NCI-H146 treated with DMSO at 0.1 percent for 48 hours (cell line): ENCODE results near the gene SMPD2.

Experiments
- DNase-seq: peaks from one replicate; lab custom pipeline; 2025; ENCODE audit not compliant: unreplicated experiment; lab: John Stamatoyannopoulos, UW

SMPD2 gene

DNA sequence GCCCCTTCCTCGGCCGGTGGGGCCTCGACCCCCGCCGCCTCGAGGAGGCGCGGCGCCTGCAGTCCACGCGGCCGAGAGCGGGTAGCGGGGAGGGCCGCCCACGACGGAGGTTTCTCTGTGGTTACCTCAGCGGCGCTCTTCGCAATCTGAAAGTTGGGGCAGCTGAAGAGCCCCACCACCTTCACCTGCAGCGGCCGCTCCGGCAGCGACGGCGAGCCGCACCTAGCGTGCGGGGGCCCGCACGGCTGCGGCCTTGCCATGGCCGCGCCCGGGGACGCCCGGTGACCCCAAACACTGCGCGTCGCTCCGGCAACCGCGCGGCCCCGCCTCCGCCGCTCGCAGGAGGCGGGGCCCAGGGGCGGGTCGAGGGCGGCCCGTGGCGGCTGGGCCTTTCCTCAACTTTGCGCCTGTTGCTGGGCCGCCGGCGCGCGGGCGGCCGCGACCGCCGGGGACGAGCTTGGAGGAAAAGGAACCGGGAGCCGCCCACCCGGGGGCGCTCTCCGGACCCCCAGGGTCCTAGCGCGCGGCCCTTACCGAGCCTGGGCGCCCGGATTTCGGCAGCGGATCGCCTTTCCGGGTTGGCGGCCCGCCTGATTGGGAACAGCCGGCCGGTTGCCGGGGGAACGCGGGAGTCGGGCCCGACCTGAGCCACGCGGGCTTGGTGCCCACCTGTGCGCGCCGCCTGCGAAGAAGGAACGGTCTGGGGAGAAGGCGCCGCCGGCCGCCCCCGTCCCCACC is at the start of gene SMPD2, which contains the start of gene PPIL6:
Gene SMPD2, plus strand, starts transcription at position 394 of the 738 bp plus-strand sequence. CDS start 398 bp downstream, outside the sequence.
Gene PPIL6, minus strand, starts transcription at position 298 of the 738 bp plus-strand sequence. Its CDS starts 38 bp downstream, at position 260.
- peak; percentile 77 for DNase-seq

DNA sequence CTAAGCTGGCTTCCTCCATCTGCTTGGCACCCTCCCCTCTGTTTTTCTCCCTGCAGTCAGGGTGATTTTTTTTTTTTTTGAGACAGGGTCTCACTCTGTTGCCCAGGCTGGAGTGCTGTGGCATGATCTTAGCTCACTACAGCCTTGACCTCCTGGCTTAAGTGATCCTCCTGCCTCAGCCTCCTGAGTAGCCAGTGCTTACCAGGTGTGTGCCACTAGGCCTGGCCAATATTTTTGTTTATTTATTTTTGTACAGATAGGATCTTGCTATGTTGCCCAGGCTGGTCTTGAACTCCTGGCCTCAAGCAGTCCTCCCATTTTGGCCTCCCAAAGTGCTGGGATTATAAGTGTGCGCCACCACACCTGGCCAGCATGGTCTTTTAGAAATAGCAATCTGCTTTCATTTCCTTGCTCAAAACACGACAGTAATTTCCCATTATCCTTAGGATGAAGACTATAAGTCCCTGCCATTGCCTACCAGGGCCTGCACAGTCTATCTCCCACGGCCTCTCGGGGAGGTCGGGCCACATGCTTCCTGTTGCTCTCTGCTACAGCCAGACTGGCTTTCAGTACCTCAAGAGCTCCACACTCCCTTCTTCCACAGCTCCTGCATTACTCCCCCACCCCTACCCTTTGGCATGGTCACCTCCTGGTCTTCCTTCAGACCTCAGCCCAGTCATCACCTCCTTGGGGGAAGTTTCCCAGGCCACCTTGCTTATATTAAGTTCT is 47.2 kb upstream of the SMPD2 start:
- no peak for DNase-seq

DNA sequence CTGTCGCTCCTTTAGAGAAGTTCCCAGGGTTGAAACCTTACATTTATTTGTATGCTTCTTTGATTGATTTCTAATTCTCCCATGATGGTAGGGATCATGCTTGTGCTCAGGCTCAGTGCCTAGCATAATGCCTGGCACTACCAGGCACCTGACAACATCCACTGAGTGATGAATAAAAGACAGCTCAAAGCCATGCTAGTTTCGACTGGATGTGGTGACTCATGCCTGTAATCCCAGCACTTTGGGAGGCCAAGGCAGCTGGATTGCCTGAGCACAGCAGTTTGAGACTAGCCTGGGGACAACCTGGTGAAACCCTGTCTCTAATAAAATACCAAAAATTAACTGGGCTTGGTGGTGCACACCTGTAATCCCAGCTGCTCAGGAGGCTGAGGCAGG is 46.6 kb upstream of the SMPD2 start:
- no peak for DNase-seq

- DNase-seq, result no peak
These were observed 44.3 kb upstream of the SMPD2 start for GRCh38 chr6:109396046-109396718.

DNA sequence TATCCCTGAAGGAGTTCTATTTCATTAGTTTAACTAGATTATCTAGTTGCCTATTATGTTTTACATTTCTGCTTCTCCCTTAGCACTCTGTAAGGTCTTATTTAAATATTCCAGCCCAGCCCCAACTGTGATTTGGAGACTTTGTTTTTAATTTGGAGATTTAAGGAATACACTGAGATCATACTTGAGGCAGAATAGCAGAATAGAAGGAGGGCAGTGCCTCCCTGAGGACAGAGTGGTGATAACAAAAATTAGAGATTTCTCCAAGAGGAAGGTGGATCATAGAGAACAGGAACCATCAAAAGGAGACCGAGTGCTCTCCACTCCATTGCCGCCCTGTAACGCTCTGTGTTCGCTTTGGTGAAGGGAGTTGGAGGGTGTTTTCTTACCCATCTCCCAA is 43.5 kb upstream of the SMPD2 start:
- DNase-seq, result no peak

GRCh38 chr6:109406196-109406595 is 34.3 kb upstream of the SMPD2 start:
- DNase-seq, result no peak

DNA sequence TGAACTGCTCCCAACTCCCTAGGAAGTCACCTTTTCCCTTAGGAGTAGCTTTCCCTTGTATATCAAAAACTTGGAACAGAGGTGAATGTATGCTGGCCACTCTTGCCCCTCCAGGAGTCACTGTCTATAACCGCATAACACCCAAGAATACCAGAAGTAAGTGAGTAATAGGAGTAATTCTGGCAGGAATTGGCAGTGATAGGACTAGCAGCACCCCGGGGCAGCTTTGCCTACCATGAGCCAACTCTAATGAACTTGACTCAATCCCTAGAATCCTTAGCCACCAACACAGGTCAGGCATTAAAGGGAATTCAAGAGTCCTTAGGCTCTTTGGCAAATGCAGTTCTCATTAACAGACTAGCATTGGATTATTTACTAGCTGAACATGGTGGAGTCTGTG is 29.5 kb upstream of the SMPD2 start:
- DNase-seq, result no peak

DNA sequence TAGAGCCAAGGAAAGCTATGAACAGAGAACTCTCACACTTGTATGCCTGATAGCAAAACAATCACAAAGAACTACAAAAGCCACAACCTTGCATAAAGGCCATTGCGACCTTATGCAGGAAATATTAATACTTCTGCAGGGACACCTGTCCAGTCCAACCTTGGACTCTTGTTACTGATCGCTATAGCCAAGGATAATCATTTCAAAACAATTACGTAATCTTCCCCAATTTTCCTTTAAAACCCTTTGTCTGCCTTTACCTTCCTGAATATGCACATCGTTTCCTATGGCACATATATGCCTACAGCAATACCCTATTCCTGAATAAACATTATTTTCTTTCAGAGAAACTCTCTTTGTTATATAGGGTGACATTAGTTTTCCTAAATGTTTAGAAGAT is 22.9 kb upstream of the SMPD2 start:
- DNase-seq, result no peak

- DNase-seq, result no peak
These were observed 19.8 kb upstream of the SMPD2 start for GRCh38 chr6:109420751-109421150.

GRCh38 chr6:109421184-109421583 is 19.3 kb upstream of the SMPD2 start:
- DNase-seq, result no peak

- no peak for DNase-seq
These were observed 15.6 kb upstream of the SMPD2 start for GRCh38 chr6:109424946-109425345.

GRCh38 chr6:109428889-109429477 is 11.5 kb upstream of the SMPD2 start:
- DNase-seq, result no peak

DNA sequence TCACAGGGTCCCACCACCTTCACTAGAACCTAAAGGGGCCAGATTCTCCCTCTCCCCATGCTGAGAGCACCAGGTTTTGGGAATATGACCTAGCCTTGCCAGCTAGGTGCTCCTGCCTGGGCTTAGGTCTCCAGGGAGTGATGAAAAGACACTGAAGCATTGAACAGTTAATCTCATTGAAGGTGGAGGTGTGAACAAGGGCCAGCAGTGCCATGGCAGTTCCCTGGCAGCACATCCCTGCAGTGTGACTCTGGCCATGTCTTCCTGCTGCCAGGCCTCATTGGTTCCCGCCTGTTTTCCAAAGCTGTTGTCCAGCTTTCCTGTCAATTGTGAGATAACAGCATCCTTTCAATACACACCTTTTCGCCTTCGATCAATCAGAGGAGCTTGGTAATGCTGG is 11.0 kb upstream of the SMPD2 start:
- DNase-seq, result no peak

- no peak for DNase-seq
These were observed 6.1 kb upstream of the SMPD2 start for GRCh38 chr6:109434456-109434855.

- DNase-seq, result no peak
These were observed 4.5 kb upstream of the SMPD2 start for GRCh38 chr6:109436041-109436440.

DNA sequence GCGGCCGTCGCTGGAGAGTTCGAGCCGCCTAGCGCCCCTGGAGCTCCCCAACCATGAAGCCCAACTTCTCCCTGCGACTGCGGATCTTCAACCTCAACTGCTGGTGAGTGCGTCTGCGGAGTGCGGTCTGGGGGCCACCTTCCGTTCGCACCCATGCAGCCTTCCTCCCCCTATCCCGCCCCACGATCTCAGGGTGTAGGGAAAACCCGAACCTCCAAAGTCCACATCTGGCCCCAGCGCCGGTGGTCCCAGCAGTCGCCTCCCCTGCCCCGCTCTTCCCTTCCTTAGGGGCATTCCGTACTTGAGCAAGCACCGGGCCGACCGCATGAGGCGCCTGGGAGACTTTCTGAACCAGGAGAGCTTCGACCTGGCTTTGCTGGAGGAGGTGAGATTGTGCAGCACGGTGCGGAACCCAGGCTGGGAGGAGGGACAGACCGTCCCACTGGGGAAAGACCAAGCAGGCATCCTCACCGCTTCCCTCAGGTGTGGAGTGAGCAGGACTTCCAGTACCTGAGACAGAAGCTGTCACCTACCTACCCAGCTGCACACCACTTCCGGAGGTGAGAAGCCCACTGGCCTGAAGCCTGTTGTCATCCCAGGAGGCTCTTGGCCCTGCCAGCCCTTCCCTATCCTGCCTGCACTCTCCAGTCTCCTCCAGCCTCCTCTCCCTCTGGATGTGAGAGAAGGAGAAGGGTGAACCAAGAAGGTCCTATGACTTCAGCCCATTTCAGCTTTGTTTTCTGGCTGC is 719 bp downstream of the SMPD2 start:
- DNase-seq, result peak; percentile 55

DNA sequence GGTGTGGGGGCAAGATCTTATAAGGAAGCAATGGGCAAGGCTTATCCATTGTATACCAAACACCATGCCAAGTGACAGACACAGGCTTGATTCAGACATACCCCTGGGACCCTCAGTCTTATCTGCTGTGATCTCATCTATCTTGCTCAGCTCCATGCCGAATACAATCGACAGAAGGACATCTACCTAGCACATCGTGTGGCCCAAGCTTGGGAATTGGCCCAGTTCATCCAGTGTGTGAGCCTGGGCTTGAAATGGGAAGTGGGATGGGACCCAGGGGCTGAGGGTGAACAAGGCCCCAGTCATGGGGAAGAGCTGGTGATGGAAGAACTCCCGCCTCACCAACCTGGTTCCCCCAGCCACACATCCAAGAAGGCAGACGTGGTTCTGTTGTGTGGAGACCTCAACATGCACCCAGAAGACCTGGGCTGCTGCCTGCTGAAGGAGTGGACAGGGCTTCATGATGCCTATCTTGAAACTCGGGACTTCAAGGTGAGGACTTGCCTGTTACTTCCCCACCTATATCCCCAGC is 1.9 kb downstream of the SMPD2 start:
- no peak for DNase-seq

DNA sequence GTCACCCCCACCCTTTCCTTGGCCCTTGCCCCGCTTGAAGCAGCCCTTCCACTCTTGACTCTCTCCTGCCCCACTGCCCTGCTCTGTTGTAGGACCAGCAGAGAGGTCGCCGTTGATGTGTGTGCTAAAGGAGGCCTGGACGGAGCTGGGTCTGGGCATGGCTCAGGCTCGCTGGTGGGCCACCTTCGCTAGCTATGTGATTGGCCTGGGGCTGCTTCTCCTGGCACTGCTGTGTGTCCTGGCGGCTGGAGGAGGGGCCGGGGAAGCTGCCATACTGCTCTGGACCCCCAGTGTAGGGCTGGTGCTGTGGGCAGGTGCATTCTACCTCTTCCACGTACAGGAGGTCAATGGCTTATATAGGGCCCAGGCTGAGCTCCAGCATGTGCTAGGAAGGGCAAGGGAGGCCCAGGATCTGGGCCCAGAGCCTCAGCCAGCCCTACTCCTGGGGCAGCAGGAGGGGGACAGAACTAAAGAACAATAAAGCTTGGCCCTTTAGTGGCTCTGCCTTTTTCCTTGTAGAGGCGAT is 3.0 kb downstream of the SMPD2 start:
- no peak for DNase-seq

DNA sequence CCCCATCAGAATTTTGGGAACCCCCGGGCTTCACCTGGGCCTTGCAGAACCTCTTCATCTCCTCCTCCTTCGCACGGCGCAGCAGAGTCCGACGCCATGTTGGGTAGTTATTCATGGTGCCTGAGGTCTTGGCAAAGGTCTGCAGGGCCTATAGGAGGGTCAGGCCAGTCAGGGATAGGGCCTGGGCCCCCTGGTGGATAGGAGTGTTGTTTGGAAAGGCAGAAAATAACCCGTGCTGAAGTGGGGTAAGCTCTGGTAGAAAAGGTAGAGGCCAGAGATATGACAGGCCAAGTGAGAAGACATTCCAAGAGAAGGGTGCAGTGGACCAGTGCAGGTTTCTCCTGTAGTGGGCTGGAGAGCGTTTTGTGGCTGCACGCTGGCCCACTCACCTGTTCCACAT is 4.9 kb downstream of the SMPD2 start:
- no peak for DNase-seq

GRCh38 chr6:109446072-109446471 is 5.5 kb downstream of the SMPD2 start:
- no peak for DNase-seq
